H1 (cell line): ENCODE results near the gene H6PD. TPM values are rescaled to one million over a fixed set of nuclear protein-coding genes. Genes with fewer than 3 reads are reported as not detected.

Source experiments
- CTCF ChIA-PET: fragments of 300-600 bp; sonication (Branson Sonifier 250); formaldehyde crosslinking; loops from one replicate; lab custom pipeline; 2021; ENCODE audit not compliant: partially characterized antibody; lab: Charles Lee
- POLR2A ChIA-PET: fragments of 300-600 bp; sonication (Branson Sonifier 250); formaldehyde crosslinking; loops from one replicate; lab custom pipeline; 2021; ENCODE audit warnings: inconsistent platforms; ENCODE audit not compliant: partially characterized antibody; lab: Charles Lee
- DNase-seq, 2 experiments: peaks; one replicate each; pipeline versions ENCODE4 v3.0.0 to v3.0.0-alpha.2; 2010 to 2022; ENCODE audit warnings: low spot score in 2 of 2, low read depth in 1 of 2, mixed read lengths in 1 of 2
- FAIRE-seq: peaks from 2 replicates; lab custom pipeline; 2011; peaks lifted over from hg19 to GRCh38; lab: Jason Lieb, UNC
- H2AFZ ChIP-seq: 2 replicates; pipeline ENCODE4 v1.8.1; 2012; ENCODE audit warnings: low read length, inconsistent platforms
- H2AK5ac ChIP-seq: 2 replicates; pipeline ENCODE4 v1.6.1; 2013; ENCODE audit warnings: low read depth, low read length
- H2BK120ac ChIP-seq: replicated peaks from 2 replicates; pipeline ENCODE3; 2013; ENCODE audit warnings: low read depth, low read length, inconsistent platforms
- H2BK12ac ChIP-seq: 2 replicates; pipeline ENCODE4 v1.6.1; 2013; ENCODE audit warnings: low read depth, low read length
- H2BK15ac ChIP-seq: 2 replicates; pipeline ENCODE4 v1.6.1; 2013; ENCODE audit warnings: low read length
- H2BK20ac ChIP-seq: 2 replicates; pipeline ENCODE4 v1.6.1; 2013; ENCODE audit warnings: low read length
- H2BK5ac ChIP-seq: 2 replicates; pipeline ENCODE4 v1.6.1; 2013; ENCODE audit warnings: low read depth, low read length
- H3K14ac ChIP-seq: 2 replicates; pipeline ENCODE4 v1.6.1; 2013; ENCODE audit warnings: inconsistent platforms; ENCODE audit not compliant: insufficient read length
- H3K18ac ChIP-seq: 2 replicates; pipeline ENCODE4 v1.6.1; 2013; ENCODE audit warnings: low read length; ENCODE audit errors: extremely low read depth
- H3K23ac ChIP-seq: 2 replicates; pipeline ENCODE4 v1.6.1; 2013; ENCODE audit warnings: inconsistent platforms; ENCODE audit not compliant: insufficient read length
- H3K23me2 ChIP-seq: 2 replicates; pipeline ENCODE4 v1.6.1; 2013; ENCODE audit warnings: low read depth, low read length
- H3K27ac ChIP-seq: 2 replicates; pipeline ENCODE4 v1.6.1; 2011; ENCODE audit warnings: low read depth, low read length, inconsistent platforms
- H3K27me3 ChIP-seq, 4 experiments: replicated peaks in 1 of 4; 1 replicate in 1 of 4; 2 replicates in 3 of 4; pipeline versions ENCODE4 v1.6.1 to v1.8.1; 2011 to 2013; ENCODE audit warnings: low read length in 3 of 4, mild to moderate bottlenecking in 3 of 4, inconsistent platforms in 2 of 4, mixed read lengths in 2 of 4, moderate library complexity in 1 of 4; ENCODE audit not compliant: control insufficient read depth in 3 of 4, insufficient read depth in 3 of 4; ENCODE audit errors: extremely low read depth in 1 of 4
- H3K36me3 ChIP-seq, 4 experiments: 2 replicates each; pipeline versions ENCODE4 v1.6.1 to v1.8.1; 2011 to 2013; ENCODE audit warnings: mild to moderate bottlenecking in 4 of 4, low read length in 3 of 4, moderate library complexity in 2 of 4, control low read depth in 1 of 4, inconsistent platforms in 1 of 4; ENCODE audit not compliant: insufficient read depth in 4 of 4, control insufficient read depth in 2 of 4
- H3K4ac ChIP-seq: replicated peaks from 2 replicates; pipeline ENCODE3; 2013; ENCODE audit warnings: low read length, low read depth, mixed read lengths, inconsistent platforms; ENCODE audit not compliant: insufficient read length
- H3K4me1 ChIP-seq, 4 experiments: replicated peaks in 1 of 4; 1 replicate in 1 of 4; 2 replicates in 3 of 4; pipeline versions ENCODE4 v1.6.1 to v1.8.1; 2011 to 2013; ENCODE audit warnings: low read length in 3 of 4, inconsistent platforms in 2 of 4, mixed read lengths in 1 of 4; ENCODE audit not compliant: insufficient read depth in 4 of 4, control insufficient read depth in 3 of 4
- H3K4me2 ChIP-seq, 2 experiments: 2 replicates each; pipeline versions ENCODE4 v1.6.1 to v1.8.1; 2011 to 2013; ENCODE audit warnings: low read depth in 2 of 2, low read length in 2 of 2, control low read depth in 1 of 2, inconsistent platforms in 1 of 2, mild to moderate bottlenecking in 1 of 2; ENCODE audit not compliant: insufficient read depth in 1 of 2
- H3K4me3 ChIP-seq, 4 experiments: fragments of 200-600, 300-600 bp in 1 of 4; sonication (generic), shearing (Covaris generic), sonication (Bioruptor Twin) in 1 of 4; 2 replicates each; pipeline versions ENCODE4 v1.5.1 to v1.8.1; 2011 to 2016; ENCODE audit warnings: low read length in 4 of 4, low read depth in 3 of 4, control low read depth in 2 of 4, inconsistent platforms in 2 of 4, mild to moderate bottlenecking in 2 of 4, mixed read lengths in 1 of 4, moderate library complexity in 1 of 4; ENCODE audit not compliant: insufficient read depth in 2 of 4; ENCODE audit errors: extremely low read depth in 1 of 4
- H3K56ac ChIP-seq: replicated peaks from 2 replicates; pipeline ENCODE3; 2013; ENCODE audit warnings: low read depth, mild to moderate bottlenecking, mixed read lengths, low read length, inconsistent platforms; ENCODE audit not compliant: insufficient read length
- H3K79me1 ChIP-seq: 2 replicates; pipeline ENCODE4 v1.6.1; 2013; ENCODE audit warnings: low read depth, low read length, control low read depth
- H3K79me2 ChIP-seq, 2 experiments: 2 replicates each; pipeline versions ENCODE4 v1.6.1 to v1.8.1; 2012 to 2013; ENCODE audit warnings: low read length in 2 of 2, mild to moderate bottlenecking in 2 of 2, inconsistent platforms in 1 of 2; ENCODE audit not compliant: insufficient read depth in 2 of 2, control insufficient read depth in 1 of 2
- H3K9ac ChIP-seq, 4 experiments: replicated peaks in 1 of 4; 1 replicate in 1 of 4; 2 replicates in 3 of 4; pipeline versions ENCODE4 v1.6.1 to v1.8.1; 2011 to 2013; ENCODE audit warnings: low read depth in 3 of 4, low read length in 3 of 4, control low read depth in 2 of 4, mild to moderate bottlenecking in 2 of 4, moderate library complexity in 2 of 4, inconsistent platforms in 1 of 4; ENCODE audit errors: extremely low read depth in 1 of 4
- H3K9me3 ChIP-seq, 2 experiments: 2 replicates each; pipeline versions ENCODE4 v1.6.1 to v1.8.1; 2012 to 2013; ENCODE audit warnings: mild to moderate bottlenecking in 2 of 2, moderate library complexity in 2 of 2, control low read depth in 1 of 2, inconsistent platforms in 1 of 2, low read depth in 1 of 2, low read length in 1 of 2, mixed read lengths in 1 of 2; ENCODE audit not compliant: insufficient read depth in 2 of 2
- H4K20me1 ChIP-seq, 2 experiments: replicated peaks in 1 of 2; 2 replicates each; pipeline versions ENCODE3 to v1.8.1; 2011 to 2013; ENCODE audit warnings: inconsistent platforms in 2 of 2, low read length in 2 of 2, mild to moderate bottlenecking in 1 of 2; ENCODE audit not compliant: insufficient read depth in 2 of 2, control insufficient read depth in 1 of 2
- H4K5ac ChIP-seq: 2 replicates; pipeline ENCODE4 v1.6.1; 2013; ENCODE audit warnings: low read length, low read depth, mixed read lengths, inconsistent platforms; ENCODE audit not compliant: insufficient read length
- H4K8ac ChIP-seq: 2 replicates; pipeline ENCODE4 v1.8.0; 2013; ENCODE audit warnings: mild to moderate bottlenecking, moderate library complexity, low read length, inconsistent platforms; ENCODE audit not compliant: insufficient read depth; ENCODE audit errors: extremely low read depth
- H4K91ac ChIP-seq: replicated peaks from 2 replicates; pipeline ENCODE3; 2013; ENCODE audit warnings: low read length, mixed read lengths, inconsistent platforms; ENCODE audit not compliant: insufficient read length
- CHD2 ChIP-seq: IDR thresholded peaks from 2 replicates; pipeline ENCODE4 v1.6.1; 2012; ENCODE audit warnings: low read length, improper control_type of control experiment
- HDAC2 ChIP-seq, 2 experiments: fragments of 300-600 bp in 1 of 2; sonication (generic) in 1 of 2; IDR thresholded peaks; 2 replicates each; pipeline ENCODE4 v1.6.1; 2011 to 2012; ENCODE audit warnings: low read depth in 2 of 2, low read length in 2 of 2, mild to moderate bottlenecking in 2 of 2, moderate library complexity in 2 of 2, borderline replicate concordance in 1 of 2, inconsistent platforms in 1 of 2
- KDM5A ChIP-seq: fragments of 200-600 bp; IDR thresholded peaks from 2 replicates; pipeline ENCODE4 v1.7.1; 2012; ENCODE audit warnings: mild to moderate bottlenecking, low read length, inconsistent platforms, mixed read lengths
- POLR2A ChIP-seq, 2 experiments: IDR thresholded peaks; 1 replicate in 1 of 2; 2 replicates in 1 of 2; pipeline ENCODE4 v1.6.1; 2011; ENCODE audit warnings: low read depth in 2 of 2, low read length in 2 of 2, mild to moderate bottlenecking in 2 of 2; ENCODE audit errors: control extremely low read depth in 1 of 2
- POLR2AphosphoS5 ChIP-seq: IDR thresholded peaks from 2 replicates; pipeline ENCODE4 v1.6.1; 2011; ENCODE audit warnings: low read depth, low read length
- POU5F1 ChIP-seq: IDR thresholded peaks from 2 replicates; pipeline ENCODE4 v1.6.1; 2011; ENCODE audit warnings: low read depth, mild to moderate bottlenecking, low read length, moderate library complexity
- SIN3A ChIP-seq, 2 experiments: IDR thresholded peaks in 1 of 2; conservative IDR thresholded peaks in 1 of 2; 2 replicates each; pipeline ENCODE4 v1.6.1; 2011 to 2012; ENCODE audit warnings: low read length in 2 of 2, improper control_type of control experiment in 1 of 2, low read depth in 1 of 2, mild to moderate bottlenecking in 1 of 2
- SIRT6 ChIP-seq: IDR thresholded peaks from one replicate; pipeline ENCODE4 v1.7.1; 2012; ENCODE audit warnings: low read length, inconsistent platforms
- SP4 ChIP-seq: IDR thresholded peaks from 2 replicates; pipeline ENCODE4 v1.6.1; 2012; ENCODE audit warnings: low read length, inconsistent platforms
- TCF12 ChIP-seq: IDR thresholded peaks from 2 replicates; pipeline ENCODE4 v1.6.1; 2011; ENCODE audit warnings: low read depth, mild to moderate bottlenecking, low read length
- ZNF274 ChIP-seq: IDR thresholded peaks from 2 replicates; pipeline ENCODE4 v1.7.0; 2012; ENCODE audit warnings: low read length, borderline replicate concordance; ENCODE audit errors: extremely low read depth
- WGBS, 2 experiments: shearing (Covaris generic) in 1 of 2; methylation state at CpG; one replicate each; pipeline versions ENCODE4 v1.1.6 to v1.1.7; 2013 to 2015; ENCODE audit warnings: low lambda C conversion rate in 2 of 2, mixed read lengths in 2 of 2, inconsistent platforms in 1 of 2, low coverage in 1 of 2, missing lambda C conversion rate in 1 of 2; ENCODE audit not compliant: insufficient replicate concordance in 2 of 2, insufficient coverage in 1 of 2, insufficient read length in 1 of 2; ENCODE audit errors: extremely low coverage in 1 of 2, missing lambda C conversion rate in 1 of 2; 5-methylcytosine and 5-hydroxymethylcytosine counted together
- polyA plus RNA-seq, 7 experiments: library from polyadenylated mRNA; depleted of rRNA in 3 of 7; stranded (reverse) in 5 of 7; unstranded in 2 of 7; fragments of >200 nt in 5 of 7; fragments of 200-250 nt in 2 of 7; gene quantifications; 1 replicate in 5 of 7; 2 replicates in 1 of 7; 4 replicates in 1 of 7; pipeline versions ENCODE4 v1.2.1 to v1.2.3, GENCODE V29; 2011 to 2013; ENCODE audit warnings: missing spikeins in 2 of 7, mixed read lengths in 2 of 7
- total RNA-seq: library from RNA; stranded (reverse); fragmentation: NEBNext Ultra II Directional; extraction: Animal tissue kit (Norgen Biotek cat#: 25700); gene quantifications from 2 replicates; pipeline ENCODE4 v1.2.1, GENCODE V29; 2021
- TF ChIP-seq, protein P1 (sequence below), 3 experiments: IDR thresholded peaks; 1 replicate in 2 of 3; 2 replicates in 1 of 3; pipeline versions ENCODE4 v1.5.1 to v1.6.1; 2011; ENCODE audit warnings: low read length in 3 of 3, mild to moderate bottlenecking in 3 of 3, inconsistent platforms in 2 of 3, low read depth in 1 of 3, moderate library complexity in 1 of 3; ENCODE audit not compliant: insufficient read depth in 1 of 3; ENCODE audit errors: control extremely low read depth in 1 of 3

The H6PD gene
- total and polyA plus RNA-seq, 2 of the 8 experiments (the other 6 are each of a cell fraction or from before 2014, with no cell fraction given), result 3.6 to 3.8 TPM

GRCh38 chr1:9203511-9203982 is 31.0 kb upstream of the H6PD start:
- Histone ChIP-seq H2BK20ac (no peak overlapping the region), H4K8ac (no peak overlapping the region), H3K23ac (no peak overlapping the region), H3K9me3 (no peaks in the 10 kb centered on the region; a peak in 1 of 4 replicates), H3K56ac (no peak overlapping the region), H3K18ac (no peak overlapping the region), H3K79me1 (no peaks in the 10 kb centered on the region), H2AFZ (no peak overlapping the region), H3K27me3 (peaks cover 34 to 61% (median 51%) of the 10 kb centered on the region in 4 experiments), H2BK5ac (no peak overlapping the region), H2BK12ac (peak overlapping the region; percentile 62; the same call in 1 of the 2 replicates), H3K4ac (no peak overlapping the region), H3K4me3 (no peak overlapping the region), H3K4me2 (no peak overlapping the region; a peak in 1 of 4 replicates), H4K5ac (no peak overlapping the region), H3K9ac (no peak overlapping the region), H2AK5ac (no peak overlapping the region), H3K14ac (no peak overlapping the region), H4K20me1 (peaks cover 1 to 4% of the 10 kb centered on the region in 2 experiments), H3K36me3 (no peaks in the 10 kb centered on the region), H4K91ac (no peak overlapping the region), H2BK120ac (no peak overlapping the region), H3K79me2 (no peaks in the 10 kb centered on the region), H3K23me2 (peaks cover 7% of the 10 kb centered on the region; the same call in 1 of the 2 replicates), H2BK15ac (no peak overlapping the region), H3K4me1 (peaks cover 0 to 15% (median 6%) of the 10 kb centered on the region in 4 experiments; a peak in 6 of 7 replicates), H3K27ac (no peak overlapping the region)
- FAIRE-seq, result no peak
- POLR2A ChIA-PET, result no interaction called here
- no peak for DNase-seq
- no peak for TF ChIP-seq POLR2A (IDR thresholded peaks at IDR 0.05; ENCODE audit: control extremely low read depth in 1 of 2, low read depth in 2 of 2, low read length in 2 of 2)
- TF ChIP-seq HDAC2 (IDR thresholded peaks at IDR 0.05; ENCODE audit: borderline replicate concordance in 1 of 2, low read depth in 2 of 2, low read length in 2 of 2), result no peak
- TF ChIP-seq SIRT6, result no peak
- no peak for TF ChIP-seq TCF12
- no peak for TF ChIP-seq POLR2AphosphoS5
- no peak for TF ChIP-seq CHD2
- TF ChIP-seq ZNF274, result no peak
- TF ChIP-seq KDM5A, result no peak
- TF ChIP-seq SP4, result no peak
- TF ChIP-seq, protein P1, sequence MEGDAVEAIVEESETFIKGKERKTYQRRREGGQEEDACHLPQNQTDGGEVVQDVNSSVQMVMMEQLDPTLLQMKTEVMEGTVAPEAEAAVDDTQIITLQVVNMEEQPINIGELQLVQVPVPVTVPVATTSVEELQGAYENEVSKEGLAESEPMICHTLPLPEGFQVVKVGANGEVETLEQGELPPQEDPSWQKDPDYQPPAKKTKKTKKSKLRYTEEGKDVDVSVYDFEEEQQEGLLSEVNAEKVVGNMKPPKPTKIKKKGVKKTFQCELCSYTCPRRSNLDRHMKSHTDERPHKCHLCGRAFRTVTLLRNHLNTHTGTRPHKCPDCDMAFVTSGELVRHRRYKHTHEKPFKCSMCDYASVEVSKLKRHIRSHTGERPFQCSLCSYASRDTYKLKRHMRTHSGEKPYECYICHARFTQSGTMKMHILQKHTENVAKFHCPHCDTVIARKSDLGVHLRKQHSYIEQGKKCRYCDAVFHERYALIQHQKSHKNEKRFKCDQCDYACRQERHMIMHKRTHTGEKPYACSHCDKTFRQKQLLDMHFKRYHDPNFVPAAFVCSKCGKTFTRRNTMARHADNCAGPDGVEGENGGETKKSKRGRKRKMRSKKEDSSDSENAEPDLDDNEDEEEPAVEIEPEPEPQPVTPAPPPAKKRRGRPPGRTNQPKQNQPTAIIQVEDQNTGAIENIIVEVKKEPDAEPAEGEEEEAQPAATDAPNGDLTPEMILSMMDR (IDR thresholded peaks at IDR 0.05; ENCODE audit: control extremely low read depth in 1 of 3, insufficient read depth in 1 of 3, low read depth in 1 of 3, low read length in 3 of 3), result no peak
- TF ChIP-seq POU5F1, result no peak
- TF ChIP-seq SIN3A (conservative IDR thresholded peaks at IDR 0.05 in 1 of 2, IDR thresholded peaks at IDR 0.05 in 1 of 2; ENCODE audit: low read depth in 1 of 2, low read length in 2 of 2), result no peak
- WGBS, 2 experiments, result 71% methylated on average over 5 of the region's 11 CpGs; no CpG with 5 or more reads in 1 of the 2 experiments
- CTCF ChIA-PET, result interaction anchor here (1.3 kb wide), 1 partner anchor 22 kb away, joined by 3 read pairs; no protein-coding TSS in a partner anchor
